ENCODE results near the gene ELF2.
A peak's percentile ranks its signal among the peaks of the same experiment; 100 is the strongest.
"Not testable (repeated sequence)": the region's sequence is repeated elsewhere in the genome, so short reads cannot be mapped to it uniquely, and the experiment has no call there.

The ELF2 gene

DNA sequence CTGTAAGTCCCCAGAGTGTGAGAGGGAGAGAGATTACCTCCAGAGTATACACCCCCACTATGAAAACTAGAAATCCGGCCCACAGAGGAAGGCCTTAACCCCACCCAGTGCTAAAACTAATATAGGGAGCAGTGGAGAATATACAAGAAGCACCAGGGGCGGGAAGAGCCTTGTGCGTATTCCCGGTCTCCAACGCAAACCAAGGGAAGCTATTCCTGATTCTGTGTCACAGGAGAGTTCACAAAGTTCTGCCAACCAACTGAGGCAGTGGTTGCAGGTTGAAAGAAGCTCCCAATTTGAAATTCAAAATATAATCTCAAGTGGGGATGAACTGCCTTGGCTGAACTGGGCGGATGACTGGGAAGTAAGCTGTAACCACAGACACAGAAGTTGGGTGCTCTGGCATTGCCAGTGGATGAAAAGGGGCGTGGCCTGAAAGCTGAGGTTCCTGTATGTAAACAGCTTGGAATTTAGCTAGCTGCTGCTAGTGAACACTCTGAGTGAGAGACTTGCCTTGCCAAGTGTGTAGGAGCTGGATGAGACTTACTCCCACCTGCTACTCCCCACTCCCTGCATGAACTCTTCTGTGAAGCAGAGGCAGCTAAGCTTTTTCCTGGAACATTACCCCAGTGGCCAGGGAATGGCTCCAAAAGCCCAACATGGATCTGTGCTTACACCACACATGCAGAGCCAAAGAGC lies 32.7 kb downstream of the ELF2 start:
- no peak for DNase-seq (ENCODE audit: low read depth)

DNA sequence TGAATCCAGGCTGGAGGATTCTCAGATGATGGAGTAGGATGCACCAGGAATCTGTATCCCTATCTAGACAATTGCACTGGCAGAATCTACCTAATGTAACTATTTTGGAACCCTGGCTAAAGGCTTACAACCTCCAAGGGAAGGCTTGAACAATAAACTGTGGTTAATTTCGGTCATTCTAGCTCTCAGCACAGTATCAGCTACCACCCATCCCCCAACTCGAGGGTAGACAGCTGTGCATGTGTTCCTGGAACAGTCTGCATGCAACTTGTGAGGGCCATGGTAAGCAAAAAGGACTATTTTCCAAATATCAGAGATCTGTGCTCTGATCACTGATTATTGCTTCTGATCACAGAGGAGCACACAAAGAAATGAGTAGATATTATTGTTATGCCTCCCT lies 34.0 kb downstream of the ELF2 start:
- no peak for DNase-seq (ENCODE audit: low read depth)

DNA sequence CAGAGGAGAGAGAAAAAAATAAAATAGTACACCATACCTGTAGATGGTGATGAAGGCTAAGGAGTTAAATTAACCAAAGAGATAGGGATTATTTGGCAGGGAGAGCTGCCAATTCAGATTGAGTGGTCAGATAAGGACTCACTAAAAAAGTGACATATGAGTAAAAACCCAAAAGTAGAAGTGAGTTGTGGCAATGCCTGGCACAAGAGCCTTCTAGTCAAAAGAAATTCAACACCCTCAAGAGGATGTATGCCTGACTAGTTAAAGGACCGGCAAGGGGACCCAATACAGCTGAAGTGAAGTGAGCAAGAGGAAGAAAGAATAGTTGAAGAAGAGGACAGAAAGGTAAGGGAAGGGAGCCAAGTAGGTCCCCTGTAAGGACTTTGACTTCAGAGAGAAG lies 34.9 kb downstream of the ELF2 start:
- DNase-seq (ENCODE audit: low read depth), result no peak

DNA sequence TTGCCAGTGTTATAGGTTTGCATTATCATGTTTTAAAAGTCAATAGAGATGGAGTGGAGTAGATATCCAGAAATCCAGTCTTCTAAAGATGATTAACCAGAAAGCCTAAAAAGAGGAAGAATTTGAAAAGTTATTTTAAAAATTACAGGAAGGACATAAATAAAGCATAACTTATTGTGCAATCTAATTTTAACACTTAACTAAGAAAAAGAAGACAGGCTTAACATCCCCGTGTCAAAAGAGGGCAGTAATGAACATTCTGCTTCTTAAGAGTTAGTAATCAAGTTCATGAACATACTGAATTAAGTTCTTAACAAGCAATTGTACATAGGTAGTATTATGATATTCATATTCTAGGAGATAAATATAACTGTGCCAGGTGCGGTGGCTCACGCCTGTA lies 39.3 kb downstream of the ELF2 start:
- no peak for DNase-seq (ENCODE audit: low read depth)

DNA sequence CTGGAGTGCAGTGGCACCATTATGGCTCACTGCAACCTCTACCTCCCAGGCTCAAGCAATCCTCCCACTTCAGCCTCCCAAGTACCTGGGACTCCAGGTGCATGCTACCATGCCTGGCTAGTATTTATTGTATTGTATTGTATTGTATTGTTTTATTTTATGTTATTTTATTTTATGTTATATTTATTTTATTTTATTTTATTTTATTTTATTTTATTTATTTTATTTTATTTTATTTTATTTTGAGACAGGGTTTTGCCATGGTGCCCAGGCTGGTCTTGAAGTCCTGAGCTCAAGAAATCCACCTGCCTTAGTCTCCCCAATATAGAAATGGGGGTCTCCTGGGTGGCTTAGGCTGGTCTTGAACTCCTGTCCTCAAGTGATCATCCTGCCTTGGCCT lies 42.6 kb downstream of the ELF2 start:
- DNase-seq (ENCODE audit: low read depth), result no peak

DNA sequence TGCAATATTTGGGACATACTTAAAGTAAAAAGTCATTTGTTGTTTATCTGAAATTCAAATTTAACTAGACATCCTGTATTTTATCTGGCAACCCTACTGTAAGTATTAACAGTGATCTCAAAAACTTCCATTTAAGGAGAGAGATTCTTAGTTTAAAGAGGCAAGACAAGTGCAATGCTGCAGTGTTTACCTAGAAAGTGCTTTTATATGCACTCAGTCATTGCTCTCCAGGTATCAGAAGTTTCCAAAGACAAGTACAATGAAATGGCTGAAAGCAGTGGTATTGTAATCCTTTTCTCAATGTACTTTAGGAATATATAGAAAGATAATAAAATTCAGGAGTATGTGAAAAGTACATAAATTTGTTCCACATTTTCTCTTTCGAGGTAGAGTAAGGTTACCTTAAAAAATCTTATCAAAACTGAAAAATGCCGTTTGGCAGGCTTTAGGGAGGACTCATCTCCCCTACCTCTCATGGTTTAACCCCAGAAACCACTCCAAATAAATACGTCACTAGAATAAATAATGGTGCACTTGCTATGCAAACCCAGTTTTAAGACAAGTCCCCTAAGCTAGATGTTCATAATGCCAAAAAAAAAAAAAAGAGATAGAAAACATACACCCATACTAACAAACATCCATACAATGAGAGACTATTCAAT lies 45.7 kb downstream of the ELF2 start:
- DNase-seq (ENCODE audit: low read depth), result no peak

DNA sequence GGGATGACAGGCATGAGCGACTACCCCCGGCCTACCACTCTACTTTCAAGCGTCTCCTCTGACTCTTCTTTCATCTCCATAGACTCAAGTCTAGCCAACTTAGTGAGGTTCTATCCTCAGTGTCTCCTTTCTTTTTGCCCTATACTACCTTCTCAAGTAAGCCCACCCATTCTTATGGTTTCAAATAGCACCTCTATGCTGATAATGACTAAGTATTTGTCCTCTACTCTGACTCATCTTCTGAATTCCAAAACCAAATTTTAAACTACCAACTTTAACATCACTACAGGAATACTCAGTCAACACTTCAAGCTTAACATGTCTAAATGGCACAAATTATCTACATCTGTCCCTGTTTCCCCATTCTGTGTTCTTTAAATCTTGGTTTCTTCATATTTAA lies 47.8 kb downstream of the ELF2 start:
- DNase-seq (ENCODE audit: low read depth), result no peak

DNA sequence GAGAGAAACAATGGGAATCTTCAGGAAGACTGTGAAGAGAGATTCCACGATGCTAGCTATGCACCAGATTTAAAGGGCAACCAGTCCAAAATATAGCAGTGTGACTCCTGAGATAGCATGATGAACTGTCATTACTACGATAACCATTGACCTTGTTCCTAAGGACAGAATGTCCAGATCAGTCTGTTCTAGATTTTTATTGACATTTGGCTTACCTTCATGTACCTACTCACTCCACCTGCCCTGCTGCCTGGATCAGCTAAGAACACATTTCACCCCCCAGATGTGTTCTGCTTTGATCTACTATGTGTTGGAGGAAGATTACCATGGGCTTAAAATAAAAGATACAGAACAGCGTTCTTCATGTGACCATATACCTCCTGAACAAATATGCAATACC lies 50.1 kb downstream of the ELF2 start:
- DNase-seq (ENCODE audit: low read depth), result no peak

DNA sequence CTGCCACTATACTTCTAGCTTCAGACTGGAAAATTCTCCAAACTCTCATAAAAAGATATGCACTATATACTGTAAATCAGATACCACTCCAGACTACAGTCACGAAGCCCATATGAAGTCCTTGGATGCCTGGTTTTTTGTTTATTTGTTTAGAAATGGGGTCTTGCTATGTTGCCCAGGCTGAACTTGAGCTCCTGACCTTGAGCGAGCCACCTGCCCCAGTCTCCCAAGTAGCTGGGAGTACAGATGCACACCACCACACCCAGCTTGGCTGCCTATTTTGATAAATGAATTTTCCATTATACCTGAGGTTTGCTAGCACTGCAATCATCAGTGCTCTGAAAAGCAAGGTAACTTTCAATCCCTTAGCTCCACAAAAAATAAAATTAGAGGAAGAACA lies 53.1 kb downstream of the ELF2 start:
- no peak for DNase-seq (ENCODE audit: low read depth)

DNA sequence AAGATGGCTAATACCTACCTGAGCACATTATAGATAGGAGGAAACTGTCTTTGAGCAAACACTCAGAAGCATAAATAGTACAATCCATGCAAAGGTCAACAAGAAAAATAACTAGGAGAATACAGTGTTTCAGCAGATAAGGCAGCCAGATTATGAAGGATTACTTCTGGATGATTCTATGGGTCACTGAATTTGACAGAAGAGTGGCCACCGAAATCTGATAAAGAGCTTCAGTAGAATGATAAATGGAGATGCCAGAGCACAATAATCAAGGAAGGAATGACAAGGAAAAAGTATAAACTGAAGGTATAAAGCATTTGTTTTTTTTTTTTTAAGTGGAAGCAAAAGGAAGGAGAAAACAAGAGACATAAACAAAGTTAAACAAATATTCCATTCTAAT lies 58.7 kb downstream of the ELF2 start:
- no peak for DNase-seq (ENCODE audit: low read depth)

DNA sequence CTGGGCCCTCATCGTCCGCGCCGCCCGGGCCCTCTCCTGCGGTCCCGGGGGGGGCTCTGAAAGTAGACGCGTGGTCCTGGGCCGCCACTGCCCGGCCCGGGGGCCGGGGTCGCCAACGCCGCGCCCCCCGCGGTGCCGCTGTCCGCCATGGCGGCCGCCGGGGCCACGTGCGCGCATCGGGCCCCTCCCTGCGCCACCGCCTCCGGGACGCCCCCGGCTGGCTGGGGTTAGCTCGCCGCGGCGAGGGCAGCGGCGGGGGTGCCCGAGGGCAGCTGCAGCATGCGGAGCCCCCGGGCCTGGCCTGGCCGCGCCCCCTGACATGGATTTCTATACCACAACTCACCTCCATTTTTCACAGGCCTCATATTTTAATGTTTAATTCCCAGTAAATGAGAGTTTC lies 61.8 kb downstream of the ELF2 start:
- no peak for DNase-seq (ENCODE audit: low read depth)

DNA sequence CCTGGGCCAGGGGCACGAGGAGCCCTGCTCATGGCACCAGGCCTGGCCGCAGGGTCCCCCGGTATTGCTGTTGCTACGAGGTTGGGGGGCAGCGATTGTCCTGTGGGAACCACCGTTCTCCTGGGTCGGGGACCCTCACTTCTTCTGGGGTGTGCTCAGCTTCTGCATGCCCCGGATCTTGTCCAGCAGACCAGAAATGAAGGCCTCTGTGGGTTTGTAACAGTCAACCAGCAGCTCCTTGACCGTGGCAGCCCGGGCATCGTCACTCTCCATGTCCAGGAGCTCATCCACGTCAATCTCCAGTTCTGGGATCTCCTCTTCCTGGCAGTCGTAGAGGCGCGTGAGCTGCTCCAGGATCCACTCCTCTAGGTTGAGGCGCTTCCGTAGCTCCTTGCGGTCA lies 62.2 kb downstream of the ELF2 start:
- DNase-seq (ENCODE audit: low read depth), result not testable (repeated sequence)

DNA sequence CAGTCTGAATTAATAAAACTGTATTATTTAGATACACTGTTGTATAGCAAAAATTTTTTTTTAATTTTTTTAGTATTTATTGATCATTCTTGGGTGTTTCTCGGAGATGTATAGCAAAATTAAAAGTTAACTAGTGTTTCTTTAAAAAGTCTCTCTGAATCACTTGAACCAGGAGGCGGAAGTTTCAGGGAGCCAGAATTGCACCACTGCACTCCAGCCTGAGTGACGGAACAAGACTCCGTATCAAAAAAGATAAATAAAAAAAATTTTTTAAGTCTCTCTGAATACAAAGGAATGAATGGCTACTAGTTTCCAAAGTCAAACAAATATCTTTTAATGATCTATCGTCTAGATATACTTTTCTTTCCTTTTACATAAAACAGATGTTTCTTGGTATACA lies 64.4 kb downstream of the ELF2 start:
- DNase-seq (ENCODE audit: low read depth), result no peak

DNA sequence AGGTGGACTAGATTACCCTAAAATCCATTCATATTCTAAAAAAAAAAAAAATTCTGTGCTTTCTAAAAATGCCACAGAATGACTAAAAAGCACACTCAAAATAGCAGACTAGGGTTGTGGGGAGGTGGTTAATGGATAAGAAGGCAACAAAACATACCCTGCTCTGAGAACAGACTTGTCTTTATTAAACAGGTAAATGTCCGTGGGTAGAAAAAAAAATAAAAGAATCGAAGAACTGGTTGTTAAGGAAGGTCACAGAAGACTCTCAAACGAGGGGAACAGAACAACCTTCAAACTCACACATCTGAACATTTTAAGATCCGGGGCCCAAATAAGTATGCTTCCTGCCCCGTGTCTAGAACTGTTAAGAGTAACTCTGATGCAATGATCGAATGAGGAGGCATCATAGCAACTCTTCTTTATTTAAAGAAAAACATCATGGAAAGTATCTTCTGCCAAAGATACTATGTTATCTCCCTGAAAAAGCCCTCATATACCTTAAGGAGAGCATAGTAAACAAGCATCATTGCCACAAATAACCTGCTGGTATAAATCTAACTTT lies 68.4 kb downstream of the ELF2 start:
- DNase-seq (ENCODE audit: low read depth), result no peak

DNA sequence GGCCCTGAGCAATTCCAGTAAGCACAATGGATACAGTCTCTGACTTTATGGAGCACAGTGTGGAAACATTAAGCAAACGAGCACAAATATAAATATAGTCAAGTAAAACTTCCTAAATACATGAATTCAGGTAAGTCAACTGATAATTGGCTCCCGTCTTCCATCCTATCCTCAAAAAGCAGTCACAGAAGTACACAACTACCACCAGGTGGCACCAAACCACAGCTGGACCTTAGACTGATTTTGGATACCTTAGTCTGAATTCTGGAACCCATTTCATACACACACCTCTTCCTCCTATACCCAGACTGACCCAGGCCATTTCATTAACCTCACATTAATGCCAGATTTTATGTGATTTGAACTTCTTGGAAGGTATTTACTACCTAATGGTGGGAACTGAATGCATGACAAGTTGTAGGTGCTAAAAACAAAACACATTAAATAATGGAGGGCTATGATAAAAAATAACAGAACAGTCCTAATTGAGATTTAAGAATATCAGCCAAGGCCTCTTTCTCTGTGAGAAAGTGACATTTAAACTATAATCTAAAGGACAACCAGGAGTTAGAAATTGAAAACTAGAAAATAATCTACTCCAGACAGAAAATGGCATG lies 77.5 kb downstream of the ELF2 start:
- DNase-seq (ENCODE audit: low read depth), result peak; percentile 52

DNA sequence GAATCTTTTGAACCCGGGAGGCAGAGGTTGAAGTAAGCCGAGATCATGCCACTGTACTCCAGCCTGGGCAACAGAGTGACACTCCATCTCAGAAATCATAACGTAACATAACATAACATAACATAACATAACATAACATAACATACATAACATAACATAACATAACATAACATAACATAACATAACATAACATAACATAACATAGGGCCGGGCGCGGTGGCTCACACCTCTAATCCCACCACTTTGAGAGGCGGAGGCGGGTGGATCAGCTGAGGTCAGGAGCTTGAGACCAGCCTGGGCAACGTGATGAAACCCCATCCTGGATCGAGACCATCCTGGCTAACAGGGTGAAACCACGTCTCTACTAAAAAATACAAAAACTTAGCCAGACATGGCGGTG lies 84.7 kb downstream of the ELF2 start:
- DNase-seq (ENCODE audit: low read depth), result no peak

DNA sequence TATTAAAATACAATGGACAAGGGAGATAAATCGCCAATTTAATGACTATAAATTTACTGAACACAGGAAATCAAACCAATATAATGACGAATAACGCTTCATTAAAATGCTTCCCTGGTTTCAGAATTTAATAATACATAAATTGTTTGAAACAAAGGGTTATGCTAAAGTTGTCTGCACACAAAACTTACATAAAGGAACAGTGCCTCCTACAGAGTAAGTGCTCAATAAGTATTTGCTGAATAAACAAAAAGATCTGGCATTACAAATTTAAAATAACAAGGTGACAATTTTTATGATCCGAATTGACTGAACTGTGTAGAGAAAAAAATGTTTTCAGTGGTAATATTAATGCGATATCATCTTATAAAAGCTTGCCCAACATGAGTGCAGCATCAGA lies 91.9 kb downstream of the ELF2 start:
- no peak for DNase-seq (ENCODE audit: low read depth)

DNA sequence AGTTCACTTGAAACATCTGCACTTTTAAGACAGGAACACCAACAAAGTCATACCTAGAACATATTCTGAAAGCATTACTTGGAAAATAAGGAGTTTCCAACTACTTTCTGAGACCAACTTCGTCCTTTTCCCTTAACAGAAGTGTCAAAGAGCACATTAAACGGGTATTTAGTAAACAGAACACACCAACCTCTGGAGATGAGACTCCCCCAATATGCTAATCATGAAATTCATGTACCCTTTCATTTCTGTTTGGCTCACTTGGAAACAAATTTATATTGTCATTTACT lies 92.3 kb downstream of the ELF2 start:
- DNase-seq (ENCODE audit: low read depth), result no peak

DNA sequence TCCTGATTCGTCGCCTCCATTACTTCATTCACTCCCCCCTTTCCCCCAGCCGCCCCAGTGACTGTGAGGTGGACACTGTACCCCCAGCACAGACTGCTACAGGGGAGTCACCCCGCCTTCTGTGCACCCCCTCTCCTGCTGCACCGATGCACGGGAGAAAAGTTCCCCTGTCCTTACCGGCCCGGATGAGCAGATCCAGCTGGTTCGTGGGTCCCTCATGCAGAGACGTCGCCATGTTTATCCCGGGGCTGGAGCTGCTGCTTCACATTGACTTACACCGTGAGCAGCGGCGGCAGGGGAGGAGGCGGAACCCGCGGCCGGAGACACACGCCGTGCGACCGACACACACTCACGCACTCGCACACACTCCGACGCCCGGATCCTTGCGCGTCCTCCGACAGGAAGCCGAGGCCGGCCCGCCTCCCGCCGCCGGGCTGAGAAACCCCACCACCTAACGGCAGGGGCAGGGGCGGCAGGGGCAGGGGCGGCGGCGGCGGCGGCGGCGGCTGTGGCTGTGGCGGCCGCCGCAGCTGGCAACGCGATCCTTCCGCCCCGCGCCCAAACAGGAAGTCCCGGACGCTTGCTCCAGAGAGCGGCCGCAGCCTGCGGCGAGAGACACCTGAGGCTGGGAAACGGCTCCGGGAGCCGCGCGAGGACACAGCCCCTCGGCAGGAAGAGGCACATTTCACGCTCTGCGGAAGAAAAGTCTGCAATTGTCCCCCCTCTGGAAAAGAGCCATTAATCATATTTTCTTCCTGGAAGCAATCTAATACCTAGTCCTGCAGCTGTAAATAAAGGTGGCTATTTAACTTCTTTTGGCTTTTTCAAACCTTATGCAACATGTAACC lies 92.8 kb downstream of the ELF2 start:
- DNase-seq (ENCODE audit: low read depth), result peak; percentile 83

DNA sequence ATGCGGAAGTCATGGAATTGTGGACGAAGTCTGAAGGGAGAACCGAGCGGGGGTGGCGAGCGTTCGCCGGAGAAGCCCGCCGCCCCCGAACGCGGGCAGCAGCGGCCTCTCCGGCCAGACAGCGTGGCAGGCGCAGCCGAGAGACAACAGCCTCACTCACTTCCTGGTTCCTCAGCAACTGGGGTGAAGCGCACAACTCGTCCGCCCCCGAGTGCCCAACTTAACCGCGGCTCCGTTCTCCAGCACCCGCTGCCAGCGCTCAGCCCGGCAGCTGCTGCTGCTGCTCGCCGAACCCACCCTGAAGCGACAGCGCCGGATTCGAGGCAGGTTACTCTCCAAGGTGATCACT lies 93.4 kb downstream of the ELF2 start:
- DNase-seq (ENCODE audit: low read depth), result peak; percentile 52

DNA sequence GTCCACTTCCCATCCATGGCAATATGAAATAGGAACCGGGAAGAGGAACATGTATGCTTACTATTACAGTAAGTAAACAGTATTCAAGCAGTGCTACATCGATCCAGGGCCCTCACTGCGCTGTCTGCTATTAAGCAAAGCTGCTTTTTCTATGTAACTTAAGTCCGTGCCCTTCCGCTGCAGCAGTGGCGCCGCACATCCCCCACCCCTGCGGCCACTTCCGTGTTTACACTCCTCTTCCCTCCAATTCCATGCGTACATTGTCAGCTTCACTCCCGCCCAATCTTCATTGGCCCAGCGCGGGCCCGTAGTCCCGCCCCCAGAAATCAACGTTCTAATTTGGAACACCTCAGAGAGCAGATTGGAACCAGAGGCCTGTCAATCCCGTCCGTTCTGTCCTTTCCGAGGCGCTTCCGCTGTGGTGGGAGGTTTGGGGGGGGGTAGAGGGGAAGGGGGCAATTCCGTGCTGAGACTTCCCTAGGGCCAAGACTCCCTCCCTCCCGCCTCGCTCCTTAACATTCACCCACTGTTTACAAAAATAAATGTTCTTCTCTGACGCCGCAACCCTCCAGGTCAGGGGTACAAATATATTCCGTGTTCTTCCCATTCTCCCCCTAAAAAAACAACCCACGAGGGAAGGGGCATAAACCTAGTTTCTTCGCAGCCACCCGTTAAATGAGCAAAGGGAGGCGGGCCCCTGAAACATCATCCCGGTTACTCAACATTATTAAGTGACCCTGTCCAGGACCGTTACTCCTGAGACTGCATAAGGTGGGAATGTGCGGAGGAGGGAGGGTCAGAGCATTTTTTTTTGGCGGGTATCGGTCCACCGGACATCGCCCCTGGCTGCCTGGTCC lies 94.0 kb downstream of the ELF2 start:
- DNase-seq (ENCODE audit: low read depth), result peak; percentile 87

DNA sequence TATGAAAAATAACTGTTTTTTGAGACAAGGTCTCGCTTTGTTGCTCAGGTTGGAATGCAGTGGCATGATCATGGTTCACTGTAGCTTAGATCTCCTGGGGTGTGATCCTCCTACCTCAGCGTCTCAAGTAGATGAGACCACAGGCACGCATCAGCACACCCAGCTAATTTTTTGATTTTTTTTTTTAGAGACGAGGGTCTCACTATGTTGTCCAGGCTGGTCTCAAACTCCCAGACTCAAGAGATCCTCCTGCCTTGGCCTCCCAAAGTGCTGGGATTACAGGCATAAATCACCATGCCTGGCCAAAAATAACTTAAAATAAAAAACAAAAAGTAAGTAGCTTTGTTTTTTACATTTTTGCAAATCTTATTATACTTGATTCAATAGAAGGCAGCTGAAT lies 98.1 kb downstream of the ELF2 start:
- DNase-seq (ENCODE audit: low read depth), result no peak

Data from activated T-cell treated with anti-CD3 and anti-CD28 coated beads for 48 hours (primary cell).